Tongue (tissue), 3 donors: ENCODE results near the gene DMRT1. TPM values are rescaled to one million over a fixed set of nuclear protein-coding genes. Genes with fewer than 3 reads are reported as not detected.
A peak's percentile ranks its signal among the peaks of the same experiment; 100 is the strongest.

Experiments
- DNase-seq: peaks from one replicate; pipeline ENCODE4 v3.0.0-alpha.2; 2015
- small RNA-seq: library from RNA; depleted of rRNA; stranded (forward); fragments of <200 nt; gene quantifications from one replicate; pipeline ENCODE3, GENCODE V24; 2014; ENCODE audit warnings: low replicate concordance
- total RNA-seq: library from RNA; depleted of rRNA; stranded (reverse); fragments of >200 nt; gene quantifications from one replicate; pipeline ENCODE4 v1.2.3, GENCODE V29; 2014

Gene DMRT1
- total RNA-seq, 1 donor from 2014 or later: not detected

DNA sequence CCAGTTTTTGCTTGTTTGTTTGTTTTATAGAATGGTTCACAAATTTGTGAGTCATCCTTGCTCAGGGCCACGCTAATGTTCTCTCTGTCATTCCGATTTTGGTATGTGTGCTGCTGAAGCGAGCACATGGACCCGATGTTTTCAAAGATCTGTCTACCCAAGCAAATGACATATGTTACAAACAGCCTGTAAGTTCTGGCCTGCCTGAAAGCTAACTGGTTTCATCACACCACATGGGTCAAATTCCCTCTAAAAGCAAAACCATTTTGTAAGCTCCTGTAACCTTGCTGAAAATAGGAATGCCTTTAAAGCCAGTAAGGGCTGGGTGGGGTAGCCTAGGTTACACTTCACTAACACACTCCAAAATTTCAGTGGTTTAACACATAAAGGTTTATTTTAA lies 160.3 kb downstream of the DMRT1 start:
- DNase-seq: no peak

DNA sequence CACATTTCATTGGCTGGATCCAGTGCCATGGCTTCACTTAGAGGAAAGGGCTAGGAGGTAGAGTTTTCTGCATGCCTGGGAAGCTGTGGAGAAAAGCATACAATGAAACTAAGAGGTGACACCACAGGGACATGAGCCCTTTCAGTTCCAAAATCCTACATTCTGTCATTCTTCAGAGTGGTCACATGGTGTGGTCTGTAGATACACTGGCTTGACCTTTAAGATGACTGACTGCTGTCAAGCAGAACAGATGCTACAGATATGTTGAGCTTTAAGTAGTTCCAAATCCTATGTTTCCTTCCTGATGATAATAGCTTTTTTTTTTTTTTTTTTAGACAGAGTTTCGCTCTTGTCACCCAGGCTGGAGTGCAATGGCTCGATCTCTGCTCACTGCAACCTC lies 161.2 kb downstream of the DMRT1 start:
- no peak for DNase-seq

- DNase-seq: peak; percentile 84
These were observed 163.7 kb downstream of the DMRT1 start for GRCh38 chr9:1005043-1005667.

- DNase-seq: peak; percentile 61
These were observed 165.8 kb downstream of the DMRT1 start for GRCh38 chr9:1007312-1007711.

DNA sequence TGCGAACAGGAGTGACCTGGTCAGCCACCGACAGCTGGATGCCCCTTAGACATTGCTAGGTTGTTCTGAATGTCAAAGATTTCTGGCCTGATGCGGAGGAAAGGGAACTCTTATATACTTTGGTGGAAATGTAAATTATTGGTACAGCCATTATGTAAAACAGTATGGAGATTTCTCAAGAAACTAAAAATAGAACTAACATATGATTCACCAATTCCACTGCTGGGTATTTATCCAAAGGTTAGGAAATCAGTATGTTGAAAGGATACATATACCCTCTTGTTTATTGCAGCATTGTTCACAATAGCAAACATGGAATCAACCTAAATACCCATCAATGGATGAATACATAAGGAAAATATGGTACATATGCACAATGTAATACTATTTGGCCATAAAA lies 166.7 kb downstream of the DMRT1 start:
- no peak for DNase-seq

DNA sequence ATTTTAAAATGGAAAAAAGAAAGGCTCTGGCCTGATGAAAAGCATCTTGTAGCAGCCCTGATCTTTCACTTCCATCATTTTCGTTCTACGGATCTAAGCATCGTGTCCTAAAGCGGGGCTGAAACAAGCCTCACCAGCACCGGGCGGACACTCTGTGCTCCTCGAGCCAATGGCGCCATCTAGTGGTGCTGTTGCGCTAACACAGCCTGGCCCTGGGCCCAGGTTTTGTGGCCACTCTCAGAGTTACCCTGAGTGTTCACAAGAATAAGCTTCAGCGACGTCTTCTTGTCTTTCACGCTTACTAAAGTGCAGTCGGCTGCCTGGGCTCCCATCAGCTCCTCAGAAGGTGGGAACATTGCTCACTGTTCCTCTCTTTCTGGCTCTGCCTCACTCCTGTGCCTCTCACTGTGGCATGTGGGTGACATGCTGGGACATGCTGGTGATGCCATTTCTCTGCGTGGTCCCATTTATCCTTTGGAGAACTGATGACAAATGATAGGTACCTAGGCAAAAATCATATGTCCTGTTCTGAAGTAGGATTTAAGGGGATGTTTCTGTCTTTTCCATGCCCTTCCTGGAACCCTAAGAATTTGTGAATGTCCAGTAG lies 167.7 kb downstream of the DMRT1 start:
- peak; percentile 94 for DNase-seq

DNA sequence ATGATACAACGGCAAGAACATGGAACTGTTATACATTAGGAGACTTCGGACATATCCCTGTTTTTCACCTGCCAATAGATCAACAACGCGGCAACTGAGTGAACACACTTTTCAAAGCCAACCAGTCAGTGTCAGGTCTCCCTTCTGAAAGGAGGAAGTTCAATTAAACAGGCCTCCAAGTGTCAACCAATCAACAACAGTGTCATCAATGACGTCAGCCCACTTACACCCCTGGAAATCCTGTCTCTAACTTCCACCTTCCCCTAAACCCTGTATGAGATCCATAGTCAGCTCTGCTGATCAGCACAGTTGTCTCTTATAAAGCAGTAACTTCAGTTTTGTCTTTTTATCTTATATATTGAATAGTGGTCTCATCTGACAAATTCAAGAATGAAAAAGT lies 171.5 kb downstream of the DMRT1 start:
- DNase-seq: no peak

DNA sequence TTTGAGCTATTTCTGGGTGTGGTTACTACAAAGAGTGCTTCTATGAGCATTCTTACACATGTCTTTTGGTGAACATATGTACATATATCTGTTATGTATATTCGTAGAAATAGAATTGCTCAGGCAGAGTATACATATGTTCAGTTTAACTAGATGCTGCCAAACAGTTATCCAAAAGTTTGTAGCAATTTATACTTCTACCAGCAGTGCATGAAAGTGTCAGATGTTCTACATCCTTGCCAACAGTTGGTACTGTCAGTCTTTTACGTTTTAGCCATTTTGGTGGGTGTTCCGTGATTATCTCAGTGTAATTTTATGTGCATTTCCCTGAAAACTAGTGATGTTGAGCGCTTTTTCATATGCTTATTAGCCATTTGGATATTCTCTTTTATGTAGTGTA lies 172.7 kb downstream of the DMRT1 start:
- peak; percentile 94 for DNase-seq

DNA sequence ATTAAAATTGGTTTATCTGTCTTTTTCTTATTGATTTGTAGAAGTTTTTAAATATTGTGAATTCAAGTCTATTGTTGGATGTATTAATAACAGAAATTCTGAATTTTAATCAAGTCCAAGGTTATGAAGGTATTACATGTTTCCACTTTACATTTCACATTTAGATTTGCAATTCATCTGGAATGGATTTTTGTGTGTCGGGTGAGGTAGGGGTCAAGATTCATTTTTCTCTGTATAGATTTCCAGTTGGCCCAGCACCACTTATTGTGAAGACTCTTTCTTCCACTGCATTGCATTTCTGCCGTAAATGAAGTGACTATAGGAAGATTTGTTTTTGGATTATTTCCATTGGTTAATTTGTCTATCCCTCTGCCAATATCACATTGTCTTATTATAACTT lies 173.1 kb downstream of the DMRT1 start:
- peak; percentile 68 for DNase-seq

DNA sequence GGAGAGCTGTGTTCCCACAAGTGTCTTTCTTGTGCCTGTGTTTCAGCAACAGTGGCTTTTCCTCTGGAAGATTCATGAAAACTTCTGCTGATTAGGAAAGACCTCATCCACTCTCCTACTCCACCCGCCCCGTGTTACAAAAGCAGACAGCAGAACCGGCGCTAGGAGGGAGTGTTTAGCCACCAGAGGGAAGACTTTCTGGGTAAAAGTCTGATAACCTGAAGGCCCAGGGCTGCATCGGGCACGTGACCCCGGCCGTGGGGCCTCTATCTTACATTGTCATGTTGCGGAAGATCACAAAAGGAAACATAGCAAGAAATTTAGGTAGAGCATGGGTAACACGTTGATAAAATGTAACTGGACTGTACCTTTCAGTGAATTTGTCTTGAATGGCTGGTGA lies 176.6 kb downstream of the DMRT1 start:
- DNase-seq: peak; percentile 64

Small RNA genes lying within 50 kb of the gene (small RNA-seq; reads per million reads assigned to genes)
- gene RNU6-1073P: not detected

Other genes starting within 250 kb of the DMRT1 start
- not detected for gene DMRT3, start 135.0 kb downstream of the DMRT1 start, total RNA-seq
- gene DMRT2, start 208.7 kb downstream of the DMRT1 start, total RNA-seq: 19.1 TPM